WTC11 (cell line): ENCODE measurements around the gene CLDN34. TPM values are rescaled to one million over a fixed set of nuclear protein-coding genes. Genes with fewer than 3 reads are reported as not detected.

ENCODE experiments used
- ATAC-seq: fragments of 200-7000 bp; cut with Tn5 transposase; 2 replicates; pipeline ENCODE4 v1.10.0; 2021; ENCODE audit warnings: mild to moderate bottlenecking, moderate library complexity
- CTCF ChIA-PET: fragments of 300-600 bp; sonication (Branson Sonifier 250); formaldehyde crosslinking; loops from one replicate; lab custom pipeline; 2021; ENCODE audit warnings: antibody characterized with exemption; lab: Charles Lee
- POLR2A ChIA-PET: fragments of 350-600 bp; sonication (Branson Sonifier 250); formaldehyde crosslinking; loops from one replicate; lab custom pipeline; 2021; ENCODE audit warnings: antibody characterized with exemption; lab: Charles Lee
- DNase-seq: peaks from one replicate; pipeline ENCODE4 v3.0.0; 2021; ENCODE audit warnings: low spot score
- H3K27ac Mint-ChIP-seq: 2 replicates; pipeline ENCODE4 v1.8.0; 2021; ENCODE audit warnings: mixed read lengths
- H3K27me3 Mint-ChIP-seq: 2 replicates; pipeline ENCODE4 v1.8.0; 2021; ENCODE audit warnings: low read depth, mild to moderate bottlenecking, moderate library complexity, mixed read lengths
- H3K36me3 Mint-ChIP-seq: 2 replicates; pipeline ENCODE4 v1.8.0; 2021; ENCODE audit warnings: mixed read lengths
- H3K4me1 Mint-ChIP-seq: 2 replicates; pipeline ENCODE4 v1.8.0; 2022; ENCODE audit warnings: mixed read lengths
- H3K4me3 Mint-ChIP-seq: 2 replicates; pipeline ENCODE4 v1.8.0; 2021; ENCODE audit warnings: mild to moderate bottlenecking, moderate library complexity, mixed read lengths
- H3K9me3 Mint-ChIP-seq: 2 replicates; pipeline ENCODE4 v1.8.0; 2021; ENCODE audit warnings: mixed read lengths
- ATF2 ChIP-seq: sonication (generic); formaldehyde crosslinking; IDR thresholded peaks from 2 replicates; pipeline ENCODE4 v1.8.1; 2022; ENCODE audit warnings: low read depth, missing genetic modification reagents, borderline replicate concordance
- ATF6 ChIP-seq: sonication (generic); formaldehyde crosslinking; IDR thresholded peaks from 2 replicates; pipeline ENCODE4 v1.8.1; 2023; ENCODE audit warnings: mild to moderate bottlenecking, missing genetic modification reagents
- CTCF ChIP-seq: fragments of 200-600 bp; IDR thresholded peaks from 2 replicates; pipeline ENCODE4 v1.8.0; 2022; ENCODE audit warnings: antibody characterized with exemption
- E2F5 ChIP-seq: sonication (generic); formaldehyde crosslinking; IDR thresholded peaks from 2 replicates; pipeline ENCODE4 v1.8.1; 2022; ENCODE audit warnings: mild to moderate bottlenecking, moderate library complexity, missing genetic modification reagents
- ERG ChIP-seq: fragments of 250-450 bp; sonication (Bioruptor Pico); IDR thresholded peaks from 2 replicates; pipeline ENCODE4 v1.8.0; 2021; ENCODE audit warnings: mild to moderate bottlenecking
- ESRRA ChIP-seq: sonication (generic); formaldehyde crosslinking; IDR thresholded peaks from 2 replicates; pipeline ENCODE4 v1.8.1; 2022; ENCODE audit warnings: mild to moderate bottlenecking, missing genetic modification reagents, borderline replicate concordance
- FOXP1 ChIP-seq: sonication (generic); formaldehyde crosslinking; IDR thresholded peaks from 2 replicates; pipeline ENCODE4 v1.8.0; 2022; ENCODE audit warnings: missing genetic modification reagents, mild to moderate bottlenecking, moderate library complexity, borderline replicate concordance
- GRHL2 ChIP-seq: fragments of 250-450 bp; sonication (Bioruptor Pico); IDR thresholded peaks from 2 replicates; pipeline ENCODE4 v1.8.0; 2022; ENCODE audit warnings: mild to moderate bottlenecking, moderate library complexity; ENCODE audit not compliant: insufficient replicate concordance, severe bottlenecking
- IRF1 ChIP-seq: sonication (generic); formaldehyde crosslinking; IDR thresholded peaks from 2 replicates; pipeline ENCODE4 v1.8.0; 2023; ENCODE audit warnings: missing genetic modification reagents
- MYBL2 ChIP-seq: sonication (generic); formaldehyde crosslinking; IDR thresholded peaks from 2 replicates; pipeline ENCODE4 v1.8.1; 2023; ENCODE audit warnings: mild to moderate bottlenecking, moderate library complexity, missing genetic modification reagents
- OVOL2 ChIP-seq: fragments of 250-450 bp; sonication (Bioruptor Pico); IDR thresholded peaks from 2 replicates; pipeline ENCODE4 v1.9.0; 2021; ENCODE audit warnings: mild to moderate bottlenecking, borderline replicate concordance
- PRRX2 ChIP-seq: fragments of 250-450 bp; sonication (Bioruptor Pico); IDR thresholded peaks from 2 replicates; pipeline ENCODE4 v1.8.0; 2021; ENCODE audit warnings: mild to moderate bottlenecking
- RELA ChIP-seq: sonication (generic); formaldehyde crosslinking; IDR thresholded peaks from 2 replicates; pipeline ENCODE4 v1.8.1; 2022; ENCODE audit warnings: missing genetic modification reagents, mild to moderate bottlenecking, borderline replicate concordance
- SMAD3 ChIP-seq: sonication (generic); formaldehyde crosslinking; IDR thresholded peaks from 2 replicates; pipeline ENCODE4 v1.8.0; 2022; ENCODE audit warnings: missing genetic modification reagents, mild to moderate bottlenecking, borderline replicate concordance
- SOX15 ChIP-seq: fragments of 250-450 bp; sonication (Bioruptor Pico); IDR thresholded peaks from 2 replicates; pipeline ENCODE4 v1.9.0; 2021; ENCODE audit warnings: mild to moderate bottlenecking
- TCF7 ChIP-seq: sonication (generic); formaldehyde crosslinking; IDR thresholded peaks from 2 replicates; pipeline ENCODE4 v1.8.0; 2022; ENCODE audit warnings: mild to moderate bottlenecking, low read depth, missing genetic modification reagents, moderate library complexity
- ZBTB21 ChIP-seq: sonication (generic); formaldehyde crosslinking; IDR thresholded peaks from 2 replicates; pipeline ENCODE4 v1.8.1; 2023; ENCODE audit warnings: mild to moderate bottlenecking, missing genetic modification reagents, borderline replicate concordance
- ZBTB43 ChIP-seq: sonication (generic); formaldehyde crosslinking; IDR thresholded peaks from 2 replicates; pipeline ENCODE4 v1.8.1; 2023; ENCODE audit warnings: mild to moderate bottlenecking, missing genetic modification reagents
- total RNA-seq: library from RNA; stranded (reverse); gene quantifications from 3 replicates; pipeline ENCODE4 v1.2.3, GENCODE V29; 2021
- TF ChIP-seq, protein P1 (sequence below): sonication (generic); formaldehyde crosslinking; conservative IDR thresholded peaks from 2 replicates; pipeline ENCODE4 v1.8.1; 2023; ENCODE audit warnings: mild to moderate bottlenecking, low read depth, missing genetic modification reagents, moderate library complexity

Gene CLDN34
- total RNA-seq, 1 experiment from 2014 or later: 0.52 TPM

- DNase-seq (no peak), ATAC-seq (no peak)
- TF ChIP-seq SOX15 (CRISPR knock-in tag): no peak
- no peak for TF ChIP-seq ZBTB43 (CRISPR knock-in tag)
- TF ChIP-seq RELA: no peak
- TF ChIP-seq, protein P1, sequence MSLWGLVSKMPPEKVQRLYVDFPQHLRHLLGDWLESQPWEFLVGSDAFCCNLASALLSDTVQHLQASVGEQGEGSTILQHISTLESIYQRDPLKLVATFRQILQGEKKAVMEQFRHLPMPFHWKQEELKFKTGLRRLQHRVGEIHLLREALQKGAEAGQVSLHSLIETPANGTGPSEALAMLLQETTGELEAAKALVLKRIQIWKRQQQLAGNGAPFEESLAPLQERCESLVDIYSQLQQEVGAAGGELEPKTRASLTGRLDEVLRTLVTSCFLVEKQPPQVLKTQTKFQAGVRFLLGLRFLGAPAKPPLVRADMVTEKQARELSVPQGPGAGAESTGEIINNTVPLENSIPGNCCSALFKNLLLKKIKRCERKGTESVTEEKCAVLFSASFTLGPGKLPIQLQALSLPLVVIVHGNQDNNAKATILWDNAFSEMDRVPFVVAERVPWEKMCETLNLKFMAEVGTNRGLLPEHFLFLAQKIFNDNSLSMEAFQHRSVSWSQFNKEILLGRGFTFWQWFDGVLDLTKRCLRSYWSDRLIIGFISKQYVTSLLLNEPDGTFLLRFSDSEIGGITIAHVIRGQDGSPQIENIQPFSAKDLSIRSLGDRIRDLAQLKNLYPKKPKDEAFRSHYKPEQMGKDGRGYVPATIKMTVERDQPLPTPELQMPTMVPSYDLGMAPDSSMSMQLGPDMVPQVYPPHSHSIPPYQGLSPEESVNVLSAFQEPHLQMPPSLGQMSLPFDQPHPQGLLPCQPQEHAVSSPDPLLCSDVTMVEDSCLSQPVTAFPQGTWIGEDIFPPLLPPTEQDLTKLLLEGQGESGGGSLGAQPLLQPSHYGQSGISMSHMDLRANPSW (CRISPR knock-in tag): no peak
- Mint-ChIP-seq H3K27me3 (no peaks in the 10 kb centered on the region), H3K4me1 (peaks cover 22% of the 10 kb centered on the region), H3K27ac (no peak overlapping the region), H3K9me3 (no peaks in the 10 kb centered on the region), H3K4me3 (no peak overlapping the region), H3K36me3 (no peaks in the 10 kb centered on the region)
- ChIA-PET CTCF (no interaction called here), POLR2A (no interaction called here)
Observed at GRCh38 chrX:9983846-9984245, 16.7 kb downstream of the CLDN34 start.

- POLR2A ChIA-PET: no interaction called here
- no peaks in the 10 kb centered on the region for H3K9me3 Mint-ChIP-seq
- DNase-seq (no peak), ATAC-seq (no peak)
- no peak overlapping the region for H3K27ac Mint-ChIP-seq
- no peaks in the 10 kb centered on the region for H3K36me3 Mint-ChIP-seq
- H3K27me3 Mint-ChIP-seq: no peaks in the 10 kb centered on the region
- CTCF ChIA-PET: no interaction called here
- no peak for TF ChIP-seq ATF6 (CRISPR knock-in tag)
- TF ChIP-seq E2F5 (CRISPR knock-in tag): no peak
- no peak for TF ChIP-seq ESRRA
- no peak for TF ChIP-seq ERG (CRISPR knock-in tag)
- TF ChIP-seq PRRX2 (CRISPR knock-in tag): no peak
- TF ChIP-seq SOX15 (CRISPR knock-in tag): no peak
- TF ChIP-seq TCF7 (CRISPR knock-in tag): no peak
- TF ChIP-seq FOXP1 (CRISPR knock-in tag): no peak
- no peak for TF ChIP-seq SMAD3 (CRISPR knock-in tag)
- no peaks in the 10 kb centered on the region for H3K4me1 Mint-ChIP-seq
- no peak overlapping the region for H3K4me3 Mint-ChIP-seq
Observed at GRCh38 chrX:9988762-9989161, 21.6 kb downstream of the CLDN34 start.

DNA sequence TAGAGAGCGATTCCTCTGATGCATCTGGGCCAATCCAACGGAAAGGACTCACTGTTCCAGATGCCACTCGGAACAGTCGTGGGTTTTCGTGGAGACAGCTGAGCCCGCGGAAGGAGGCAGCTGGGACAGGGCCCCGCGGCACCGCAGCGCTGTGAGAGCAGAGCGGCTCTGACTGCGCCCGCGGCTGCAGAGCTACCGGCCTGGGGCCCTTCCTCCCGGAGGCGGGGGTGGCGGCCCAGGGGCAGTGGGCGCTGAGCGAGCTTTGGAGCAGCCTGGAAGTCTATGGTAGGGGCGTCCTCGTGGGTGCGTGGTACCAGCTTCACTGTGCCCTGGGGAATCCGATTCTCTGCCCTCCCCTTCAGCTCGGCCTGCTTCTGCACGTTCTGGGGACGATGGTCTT, 24.9 kb downstream of the CLDN34 start:
- Mint-ChIP-seq H3K9me3 (no peaks in the 10 kb centered on the region), H3K27me3 (no peaks in the 10 kb centered on the region), H3K36me3 (no peaks in the 10 kb centered on the region), H3K4me1 (peaks cover 2% of the 10 kb centered on the region; the same call in 1 of the 2 replicates), H3K27ac (no peak overlapping the region), H3K4me3 (no peak overlapping the region)
- no peak for DNase-seq
- ChIA-PET CTCF (interaction anchor here (2.3 kb wide), 1 partner anchor 128 kb away, joined by 11 read pairs; no protein-coding TSS in a partner anchor), POLR2A (no interaction called here)
- TF ChIP-seq GRHL2 (CRISPR knock-in tag) (no peak), ZBTB21 (CRISPR knock-in tag) (no peak), OVOL2 (CRISPR knock-in tag) (no peak), ATF2 (CRISPR knock-in tag) (no peak), CTCF (no peak), IRF1 (CRISPR knock-in tag) (no peak), MYBL2 (CRISPR knock-in tag) (no peak)
- no peak for ATAC-seq
